Mucosa of gallbladder (tissue), 1 donor: Measurements from ENCODE around the gene C1QTNF1. TPM values are rescaled to one million over a fixed set of nuclear protein-coding genes. Genes with fewer than 3 reads are reported as not detected.
"Not testable (repeated sequence)": the region's sequence is repeated elsewhere in the genome, so short reads cannot be mapped to it uniquely, and the experiment has no call there.

ENCODE experiments used
- DNase-seq: peaks from one replicate; pipeline ENCODE4 v3.0.0-alpha.2; 2020; ENCODE audit warnings: low spot score
- total RNA-seq: library from RNA; stranded (reverse); gene quantifications from one replicate; pipeline ENCODE4 v1.2.1, GENCODE V29; 2021
- donor health status: DM: no; HTN: no; CAD: no.

Gene C1QTNF1
- total RNA-seq, 1 donor from 2014 or later, result 45.3 TPM

DNA sequence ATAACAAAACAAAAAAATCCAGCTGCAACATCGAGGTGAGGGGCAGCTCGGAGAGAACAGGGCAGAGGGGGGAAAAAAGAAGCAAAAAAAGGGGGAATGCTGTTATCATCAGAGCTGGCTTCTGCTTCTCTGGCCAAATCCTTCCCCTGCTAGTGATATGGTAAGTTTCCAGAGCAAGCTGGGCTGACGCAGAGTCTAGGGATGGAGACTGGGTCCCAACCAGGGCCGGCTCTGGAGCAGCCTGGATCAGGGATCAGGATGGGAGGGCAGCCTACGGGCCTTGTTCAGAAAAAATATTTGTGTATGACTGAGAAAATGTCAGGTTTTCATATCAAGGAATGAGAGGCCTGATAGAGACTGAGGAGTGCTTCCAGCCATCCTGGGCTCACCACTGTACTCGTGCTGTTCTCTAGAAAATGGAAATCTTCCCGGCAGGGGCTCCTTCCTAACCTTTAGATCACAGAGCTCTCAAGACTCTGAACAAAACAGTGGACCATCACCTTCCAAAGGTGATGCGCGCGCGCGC lies 726 bp upstream of the C1QTNF1 start:
- no peak for DNase-seq

DNA sequence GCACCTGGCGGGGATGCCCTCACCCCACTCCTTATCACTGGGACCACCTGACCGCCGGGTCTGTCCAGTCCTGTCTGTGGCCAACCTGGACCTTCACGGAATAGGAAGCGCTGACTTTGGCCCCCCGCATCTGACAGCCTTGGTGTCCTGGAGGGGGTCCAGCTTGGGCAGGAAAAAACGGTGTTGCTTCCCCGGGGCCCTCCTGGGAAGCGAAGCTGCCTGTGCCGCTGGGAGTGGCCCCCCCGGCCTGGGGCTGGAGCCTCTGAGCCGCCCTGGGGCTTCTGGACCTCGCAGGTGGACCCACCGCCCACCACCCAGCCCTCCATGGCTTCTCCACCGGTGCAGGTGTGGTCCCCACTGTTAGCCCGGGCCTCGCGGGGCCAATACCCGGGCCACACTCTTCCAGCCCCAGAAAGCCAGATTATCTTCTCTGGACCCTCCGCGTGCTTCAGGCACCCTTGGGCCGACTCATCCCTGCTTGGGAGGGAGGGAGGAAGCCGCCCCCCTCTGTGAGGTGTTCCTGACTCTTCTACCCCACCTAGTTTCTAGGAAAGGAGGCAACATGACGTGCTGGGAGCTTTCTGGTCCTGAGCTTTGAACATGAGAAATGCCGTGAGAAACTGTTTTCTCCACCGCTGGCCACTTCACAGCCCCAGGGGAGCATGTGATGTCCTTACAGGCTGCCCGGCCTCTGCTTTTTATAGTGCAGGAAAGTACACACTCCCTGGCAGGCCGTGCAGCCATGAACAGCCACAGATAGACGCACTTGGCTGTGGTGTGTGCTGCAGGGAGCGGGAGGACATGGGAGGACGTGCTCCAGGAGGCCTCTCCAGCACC lies 1.1 kb downstream of the C1QTNF1 start:
- DNase-seq, result no peak

DNA sequence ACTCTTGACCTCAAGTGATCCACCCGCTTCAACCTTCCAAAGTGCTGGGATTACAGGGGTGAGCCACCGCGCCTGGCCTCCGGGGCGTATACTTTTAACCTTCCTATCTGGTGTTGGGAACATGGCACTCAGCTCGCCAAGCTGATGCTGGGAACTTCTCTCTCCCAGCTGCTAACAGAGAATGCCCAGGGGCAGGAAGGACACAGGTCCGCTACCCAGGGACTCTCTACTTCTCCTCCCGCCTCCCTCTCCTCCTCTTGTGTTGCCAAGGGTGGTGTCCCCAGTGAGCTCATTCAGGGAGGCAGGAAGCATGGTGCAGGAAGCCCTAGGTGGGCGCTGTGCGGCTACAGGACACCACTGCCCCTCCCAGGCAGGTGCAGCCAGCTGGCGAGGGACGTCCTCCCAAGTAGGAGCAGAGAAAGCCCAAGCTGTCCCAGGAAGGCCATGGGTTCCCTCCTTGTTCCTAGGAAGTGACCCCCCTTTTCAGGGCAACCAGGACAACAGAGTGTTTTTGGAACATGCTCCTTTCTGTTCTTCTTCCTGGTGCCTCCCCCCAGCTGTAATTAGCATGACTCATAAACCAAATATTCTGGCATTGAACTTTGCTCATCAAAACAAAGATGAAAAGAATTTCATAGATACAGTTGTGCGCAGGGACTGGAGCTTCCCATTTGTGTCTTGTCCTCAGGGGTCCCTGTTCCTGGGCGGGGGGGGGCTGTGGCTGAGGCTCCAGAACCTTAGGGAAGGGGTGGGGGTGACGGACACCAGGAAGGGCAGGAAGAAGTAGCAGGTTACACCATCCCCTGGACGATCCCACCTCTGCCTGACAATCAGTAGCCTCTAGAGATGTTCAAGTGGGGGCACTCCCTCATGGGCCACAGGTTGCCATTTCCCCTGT lies 2.7 kb downstream of the C1QTNF1 start:
- DNase-seq, result no peak

GRCh38 chr17:79027274-79027924 lies 3.4 kb downstream of the C1QTNF1 start:
- no peak for DNase-seq

- no peak for DNase-seq
These were observed 4.0 kb downstream of the C1QTNF1 start for GRCh38 chr17:79027925-79028491.

DNA sequence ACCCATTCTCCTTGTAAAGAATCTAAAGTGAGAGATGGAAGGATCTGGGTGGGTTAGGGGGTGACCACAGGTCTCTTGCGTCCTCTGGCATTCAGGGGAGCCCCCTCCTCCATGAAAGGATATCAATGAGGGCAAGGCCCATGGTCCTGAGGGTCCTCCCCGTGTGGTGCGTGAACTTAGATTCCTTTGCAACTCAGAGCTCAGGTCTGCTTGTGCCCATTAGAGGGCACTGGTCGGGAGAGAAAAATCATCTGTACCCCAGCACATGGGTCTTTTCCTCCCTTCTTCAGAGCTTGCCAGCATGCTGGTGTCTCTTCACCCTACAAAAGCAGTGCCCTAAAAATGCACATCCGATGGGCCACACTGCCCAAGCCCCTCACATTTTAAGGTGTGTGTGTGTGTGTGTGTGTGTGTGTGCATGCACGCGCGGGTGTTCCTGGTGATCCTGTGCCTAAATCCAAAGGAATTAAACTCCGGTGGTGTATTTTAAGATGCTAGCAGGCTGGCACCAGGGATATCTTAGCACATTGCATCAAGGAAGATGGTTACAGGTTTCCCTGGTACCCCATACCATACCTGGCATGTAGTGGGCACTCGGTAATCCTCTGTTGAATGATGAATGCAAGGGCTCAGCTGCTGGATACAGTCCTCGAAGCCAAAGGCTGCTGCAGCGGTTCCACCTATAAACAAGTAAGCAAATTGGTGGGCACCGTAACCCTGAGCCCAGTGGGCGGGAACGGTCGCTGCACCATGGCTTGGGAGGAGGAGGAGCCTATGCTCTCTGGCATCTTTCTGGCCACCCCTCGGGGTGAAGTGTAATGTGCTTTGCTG lies 4.7 kb downstream of the C1QTNF1 start:
- no peak for DNase-seq

DNA sequence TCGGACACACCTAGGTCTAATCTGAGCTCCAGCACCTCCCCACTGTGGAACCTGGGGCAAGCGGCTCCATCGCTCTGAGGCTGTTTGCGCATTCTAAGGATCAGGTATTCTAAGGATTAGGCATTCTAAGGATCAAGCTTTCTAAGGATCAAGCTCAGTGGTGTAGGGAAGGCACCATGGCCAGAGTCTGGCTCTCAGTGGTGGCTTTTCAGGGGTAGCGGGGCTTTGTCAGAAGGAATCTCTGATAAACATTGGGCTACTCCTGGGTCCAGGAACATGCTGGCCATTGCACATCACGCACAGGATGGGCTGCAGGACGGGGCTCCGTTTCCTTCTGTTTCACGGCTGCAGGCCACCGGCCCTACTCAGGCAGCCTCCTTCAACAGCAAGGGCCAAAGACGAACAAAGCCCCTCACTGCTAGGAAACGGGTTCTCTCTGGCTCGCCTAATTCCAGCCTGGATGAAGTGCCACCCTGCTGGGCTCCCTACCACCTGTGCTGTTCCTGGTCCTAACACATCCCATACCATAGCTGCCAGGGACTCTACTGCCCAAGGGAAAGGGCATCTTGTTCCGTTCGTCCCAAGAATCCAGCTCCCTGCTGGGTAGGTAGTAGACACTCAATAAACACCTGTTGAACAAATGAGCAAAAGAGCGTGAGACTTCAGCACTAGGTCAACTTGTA lies 5.5 kb downstream of the C1QTNF1 start:
- no peak for DNase-seq

DNA sequence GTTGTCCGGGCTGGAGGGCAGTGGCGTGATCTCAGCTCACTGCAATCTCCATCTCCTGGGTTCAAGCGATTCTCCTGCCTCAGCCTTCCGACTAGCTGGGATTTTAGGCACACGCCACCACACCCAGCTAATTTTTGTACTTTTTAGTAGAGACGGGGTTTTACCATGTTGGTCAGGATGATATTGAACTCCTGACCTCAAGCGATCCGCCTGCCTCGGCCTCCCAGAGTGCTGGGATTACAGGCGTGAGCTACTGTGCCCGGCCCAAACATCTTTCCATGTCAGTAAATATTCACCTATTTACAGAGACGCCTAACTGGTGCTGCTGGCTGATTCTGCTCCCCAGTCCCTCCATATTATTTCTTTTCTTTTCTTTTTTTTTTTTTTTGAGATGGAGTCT lies 6.7 kb downstream of the C1QTNF1 start:
- DNase-seq, result not testable (repeated sequence)

GRCh38 chr17:79031996-79032875 lies 8.3 kb downstream of the C1QTNF1 start:
- DNase-seq, result no peak

DNA sequence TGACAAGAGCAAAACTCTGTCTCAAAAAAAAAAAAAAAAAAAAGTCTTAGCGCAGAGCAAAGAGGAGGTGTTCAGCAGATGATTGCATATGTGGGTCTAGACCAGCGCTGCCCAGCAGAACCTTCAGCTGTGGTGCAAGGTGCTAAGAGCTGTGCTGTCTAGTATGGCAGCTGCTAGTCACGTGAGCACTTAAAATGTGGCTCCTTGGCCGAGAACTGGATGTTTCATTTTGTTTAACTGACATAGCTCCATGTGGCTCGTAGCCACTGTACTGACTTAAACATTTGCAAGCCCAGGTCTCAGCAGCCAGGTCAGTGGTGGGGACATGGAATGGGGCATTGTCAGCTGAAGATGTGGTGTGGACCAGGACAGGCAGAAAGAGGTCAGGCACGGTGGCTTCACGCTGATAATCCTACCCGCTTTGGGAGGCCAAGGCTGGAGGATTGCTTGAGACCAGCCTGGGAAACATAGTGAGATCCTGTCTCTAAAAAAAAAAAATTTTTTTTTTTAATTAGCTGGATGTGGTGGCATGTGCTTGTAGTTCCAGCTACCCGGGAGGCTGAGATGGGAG lies 9.2 kb downstream of the C1QTNF1 start:
- no peak for DNase-seq

- no peak for DNase-seq
These were observed 10.0 kb downstream of the C1QTNF1 start for GRCh38 chr17:79033741-79034501.

DNA sequence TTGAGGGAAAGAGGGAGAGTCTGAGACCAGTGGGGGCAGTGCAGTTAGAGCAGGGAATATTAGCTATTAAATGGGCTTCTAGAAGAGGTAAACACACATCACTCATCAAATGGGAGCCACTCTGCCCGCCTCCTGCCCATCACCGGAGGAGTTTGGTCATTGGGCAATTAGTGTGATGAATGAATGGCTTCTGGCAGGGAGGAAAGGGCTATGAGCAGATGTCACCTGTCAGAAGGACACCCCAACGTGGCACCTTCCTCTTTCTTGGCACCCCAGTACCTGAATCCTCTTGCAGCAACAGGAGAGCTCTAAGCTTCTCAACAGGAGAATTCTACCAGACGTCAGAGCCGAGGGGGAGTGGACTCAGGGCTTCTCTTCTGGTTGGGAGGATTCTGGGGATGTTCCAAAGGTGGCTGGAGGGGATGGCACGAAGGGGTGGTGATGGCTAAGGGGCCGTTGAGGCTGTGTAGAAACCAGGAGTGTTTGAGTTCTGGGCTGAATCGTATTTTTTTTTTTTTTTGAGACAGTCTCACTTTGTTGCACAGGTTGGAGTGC lies 11.0 kb downstream of the C1QTNF1 start:
- no peak for DNase-seq

DNA sequence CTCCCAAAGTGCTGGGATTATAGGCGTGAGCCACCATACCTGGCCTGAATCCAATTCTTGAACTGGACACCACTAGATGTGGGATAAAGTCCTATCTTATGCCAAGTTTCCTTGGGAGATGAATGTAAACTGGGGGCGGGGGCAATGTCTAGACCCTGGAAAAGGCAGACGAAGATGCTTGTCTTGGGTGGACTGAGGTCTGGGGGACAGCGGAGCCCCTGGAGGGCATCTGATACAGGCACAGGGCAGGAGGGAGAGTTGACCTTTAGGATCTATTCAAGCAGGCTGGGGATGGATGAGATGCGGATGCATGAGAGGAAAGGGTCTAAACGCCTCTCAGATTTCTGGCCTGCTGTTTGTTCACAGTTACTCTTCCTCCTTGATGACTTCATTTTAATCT lies 11.7 kb downstream of the C1QTNF1 start:
- no peak for DNase-seq

GRCh38 chr17:79036181-79036580 lies 12.2 kb downstream of the C1QTNF1 start:
- no peak for DNase-seq

- no peak for DNase-seq
These were observed 12.6 kb downstream of the C1QTNF1 start for GRCh38 chr17:79036596-79036995.

GRCh38 chr17:79038545-79039135 lies 14.7 kb downstream of the C1QTNF1 start:
- no peak for DNase-seq

- DNase-seq, result no peak
These were observed 15.2 kb downstream of the C1QTNF1 start for GRCh38 chr17:79039171-79039570.
